IMR-90 (cell line): ENCODE data around the gene ERVW-1. TPM values are rescaled to one million over a fixed set of nuclear protein-coding genes. Genes with fewer than 3 reads are reported as not detected.

ENCODE experiments used
- ATAC-seq: fragments of 200-7000 bp; cut with Tn5 transposase; 2 replicates; pipeline ENCODE4 v1.9.1; 2020; ENCODE audit warnings: low read depth, mild to moderate bottlenecking, moderate library complexity
- BruUV-seq: library from RNA; stranded (reverse); fragments of 400-500 nt; replicated peaks from 2 replicates; lab custom pipeline; 2021; lab: Mats Ljungman, UMichigan
- CTCF ChIA-PET: fragments of 300-600 bp; formaldehyde crosslinking; extraction: SDS; loops from one replicate; lab custom pipeline; 2021; ENCODE audit warnings: antibody characterized with exemption; lab: Yijun Ruan, JAX
- POLR2A ChIA-PET: fragments of 300-600 bp; sonication (Branson Sonifier 250); formaldehyde crosslinking; loops from one replicate; lab custom pipeline; 2022; ENCODE audit warnings: antibody characterized with exemption; ENCODE audit not compliant: unreplicated experiment; lab: Charles Lee
- DNase-seq: peaks from one replicate; pipeline ENCODE4 v3.0.0; 2013
- H2AFZ ChIP-seq: replicated peaks from 2 replicates; pipeline ENCODE3; 2013; ENCODE audit warnings: low read length, mild to moderate bottlenecking; ENCODE audit not compliant: poor library complexity
- H2AK5ac ChIP-seq: 2 replicates; pipeline ENCODE4 v1.6.1; 2013; ENCODE audit warnings: low read depth, low read length, inconsistent platforms
- H2AK9ac ChIP-seq: replicated peaks from 2 replicates; pipeline ENCODE3; 2013; ENCODE audit warnings: mild to moderate bottlenecking, low read depth, low read length, moderate library complexity; ENCODE audit not compliant: poor library complexity
- H2BK120ac ChIP-seq: 2 replicates; pipeline ENCODE4 v1.6.1; 2013; ENCODE audit warnings: low read depth, low read length, inconsistent platforms
- H2BK15ac ChIP-seq: 3 replicates; pipeline ENCODE4 v1.6.1; 2013; ENCODE audit warnings: low read depth, low read length, inconsistent platforms
- H2BK20ac ChIP-seq: 2 replicates; pipeline ENCODE4 v1.6.1; 2013; ENCODE audit warnings: low read depth, mild to moderate bottlenecking, inconsistent platforms, low read length, moderate library complexity
- H2BK5ac ChIP-seq: 2 replicates; pipeline ENCODE4 v1.6.1; 2013; ENCODE audit warnings: mild to moderate bottlenecking, low read depth, low read length, inconsistent platforms; ENCODE audit not compliant: poor library complexity, severe bottlenecking
- H3K14ac ChIP-seq: replicated peaks from 2 replicates; pipeline ENCODE4 v1.6.1; 2013; ENCODE audit warnings: low read depth, low read length, inconsistent platforms
- H3K18ac ChIP-seq: 2 replicates; pipeline ENCODE4 v1.6.1; 2013; ENCODE audit warnings: low read depth, low read length, control low read depth
- H3K23ac ChIP-seq: 2 replicates; pipeline ENCODE4 v1.6.1; 2013; ENCODE audit warnings: low read depth, low read length, inconsistent platforms
- H3K27ac ChIP-seq: 2 replicates; pipeline ENCODE4 v1.5.1; 2013; ENCODE audit warnings: mild to moderate bottlenecking, control low read depth, low read length; ENCODE audit not compliant: insufficient read depth
- H3K27me3 ChIP-seq: 2 replicates; pipeline ENCODE4 v1.6.1; 2013; ENCODE audit warnings: low read length; ENCODE audit not compliant: control insufficient read depth, insufficient read depth
- H3K36me3 ChIP-seq: 2 replicates; pipeline ENCODE4 v1.6.1; 2013; ENCODE audit warnings: low read length, mixed read lengths; ENCODE audit not compliant: control insufficient read depth, insufficient read depth
- H3K4ac ChIP-seq: 2 replicates; pipeline ENCODE4 v1.6.1; 2013; ENCODE audit warnings: low read depth, low read length, inconsistent platforms
- H3K4me1 ChIP-seq: 2 replicates; pipeline ENCODE4 v1.6.1; 2013; ENCODE audit warnings: low read length, mixed read lengths; ENCODE audit not compliant: control insufficient read depth, insufficient read depth
- H3K4me2 ChIP-seq: 2 replicates; pipeline ENCODE4 v1.6.1; 2013; ENCODE audit warnings: low read depth, mild to moderate bottlenecking, control low read depth, low read length, moderate library complexity
- H3K4me3 ChIP-seq: 2 replicates; pipeline ENCODE4 v1.5.1; 2013; ENCODE audit warnings: low read depth, mild to moderate bottlenecking, control low read depth, low read length, moderate library complexity; ENCODE audit not compliant: insufficient read depth
- H3K56ac ChIP-seq: 2 replicates; pipeline ENCODE4 v1.6.1; 2013; ENCODE audit warnings: low read length, inconsistent platforms; ENCODE audit not compliant: insufficient read depth; ENCODE audit errors: extremely low read depth
- H3K79me1 ChIP-seq, 2 experiments: 2 replicates each; pipeline ENCODE4 v1.6.1; 2013; ENCODE audit warnings: low read length in 2 of 2, inconsistent platforms in 1 of 2, low read depth in 1 of 2
- H3K9ac ChIP-seq: 2 replicates; pipeline ENCODE4 v1.6.1; 2013; ENCODE audit warnings: low read depth, low read length, control low read depth
- H3K9me1 ChIP-seq: 2 replicates; pipeline ENCODE4 v1.6.1; 2013; ENCODE audit warnings: low read length, inconsistent platforms; ENCODE audit not compliant: insufficient read depth
- H3K9me3 ChIP-seq: 2 replicates; pipeline ENCODE4 v1.6.1; 2013; ENCODE audit warnings: low read length; ENCODE audit not compliant: control insufficient read depth, insufficient read depth
- H4K20me1 ChIP-seq: 2 replicates; pipeline ENCODE4 v1.6.1; 2013; ENCODE audit warnings: low read length, inconsistent platforms; ENCODE audit not compliant: insufficient read depth
- H4K5ac ChIP-seq: 2 replicates; pipeline ENCODE4 v1.6.1; 2013; ENCODE audit warnings: mild to moderate bottlenecking, low read depth, low read length, control low read depth
- H4K8ac ChIP-seq, 2 experiments: 2 replicates each; pipeline ENCODE4 v1.6.1; 2013; ENCODE audit warnings: low read depth in 2 of 2, low read length in 2 of 2, control low read depth in 1 of 2, inconsistent platforms in 1 of 2
- H4K91ac ChIP-seq: 2 replicates; pipeline ENCODE4 v1.6.1; 2013; ENCODE audit warnings: low read depth, low read length, inconsistent platforms; ENCODE audit not compliant: insufficient read depth
- CEBPB ChIP-seq: IDR thresholded peaks from 2 replicates; pipeline ENCODE4 v1.6.1; 2012; ENCODE audit warnings: low read depth, low read length, improper control_type of control experiment
- CHD1 ChIP-seq: IDR thresholded peaks from 2 replicates; pipeline ENCODE4 v1.6.1; 2012; ENCODE audit warnings: low read depth, low read length, improper control_type of control experiment
- FOS ChIP-seq: fragments of 150-350 bp; IDR thresholded peaks from 2 replicates; pipeline ENCODE4 v1.6.1; 2016; ENCODE audit warnings: low read depth, low read length
- MAFK ChIP-seq: IDR thresholded peaks from 2 replicates; pipeline ENCODE4 v1.6.1; 2012; ENCODE audit warnings: low read depth, low read length, improper control_type of control experiment
- MAZ ChIP-seq: IDR thresholded peaks from 2 replicates; pipeline ENCODE4 v1.6.1; 2012; ENCODE audit warnings: low read depth, mild to moderate bottlenecking, low read length, improper control_type of control experiment, moderate library complexity, borderline replicate concordance
- MXI1 ChIP-seq: IDR thresholded peaks from 2 replicates; pipeline ENCODE4 v1.6.1; 2012; ENCODE audit warnings: low read depth, mild to moderate bottlenecking, low read length, moderate library complexity, borderline replicate concordance
- POLR2A ChIP-seq: IDR thresholded peaks from 2 replicates; pipeline ENCODE4 v1.6.1; 2012; ENCODE audit warnings: mild to moderate bottlenecking, low read depth, low read length
- RAD21 ChIP-seq: IDR thresholded peaks from 2 replicates; pipeline ENCODE4 v1.6.1; 2012; ENCODE audit warnings: low read length, improper control_type of control experiment
- RCOR1 ChIP-seq: IDR thresholded peaks from 2 replicates; pipeline ENCODE4 v1.6.1; 2012; ENCODE audit warnings: mild to moderate bottlenecking, low read length, improper control_type of control experiment; ENCODE audit not compliant: insufficient replicate concordance
- SMC3 ChIP-seq: fragments of 150-350 bp; IDR thresholded peaks from 2 replicates; pipeline ENCODE4 v1.6.1; 2016; ENCODE audit warnings: low read depth, mild to moderate bottlenecking, antibody characterized with exemption, low read length, moderate library complexity
- WGBS, 2 experiments: methylation state at CpG; one replicate each; pipeline versions ENCODE4 v1.1.5 to v1.1.7; 2013; ENCODE audit warnings: missing lambda C conversion rate in 2 of 2; ENCODE audit not compliant: insufficient read length in 1 of 2; ENCODE audit errors: extremely low coverage in 2 of 2; 5-methylcytosine and 5-hydroxymethylcytosine counted together
- dilution Hi-C: fragments of 300-500 bp; cut with HindIII; formaldehyde crosslinking; loops from one replicate; pipeline ENCODE4 v1.14.3; 2018; ENCODE audit warnings: low sequenced_read_pairs; ENCODE audit not compliant: unreplicated experiment
- in situ Hi-C: fragments of 300-500 bp; cut with MboI; formaldehyde crosslinking; loops from 3 replicates; pipeline ENCODE4 v1.14.3; 2019; ENCODE audit warnings: low sequenced_read_pairs, inconsistent platforms, mixed read lengths
- intact Hi-C: fragments of 100-400 bp; cut with micrococcal nuclease; formaldehyde crosslinking; loops from 2 replicates; pipeline ENCODE4 v1.10.0; 2022
- polyA plus RNA-seq, 3 experiments: library from polyadenylated mRNA; depleted of rRNA; stranded (reverse); fragments of >200 nt; gene quantifications; 2 replicates each; pipeline ENCODE4 v1.2.3, GENCODE V29; 2012; ENCODE audit warnings: low replicate concordance in 1 of 3
- total RNA-seq: library from RNA; depleted of rRNA; stranded (reverse); fragments of >200 nt; gene quantifications from 2 replicates; pipeline ENCODE4 v1.2.3, GENCODE V29; 2012
- TF ChIP-seq, protein P1 (sequence below): conservative IDR thresholded peaks from 2 replicates; pipeline ENCODE4 v1.5.1; 2012; ENCODE audit warnings: mild to moderate bottlenecking, low read depth, low read length, improper control_type of control experiment

The ERVW-1 gene
- total and polyA plus RNA-seq, 2 of the 4 experiments (the other 2 are of a cell fraction) = not detected

DNA sequence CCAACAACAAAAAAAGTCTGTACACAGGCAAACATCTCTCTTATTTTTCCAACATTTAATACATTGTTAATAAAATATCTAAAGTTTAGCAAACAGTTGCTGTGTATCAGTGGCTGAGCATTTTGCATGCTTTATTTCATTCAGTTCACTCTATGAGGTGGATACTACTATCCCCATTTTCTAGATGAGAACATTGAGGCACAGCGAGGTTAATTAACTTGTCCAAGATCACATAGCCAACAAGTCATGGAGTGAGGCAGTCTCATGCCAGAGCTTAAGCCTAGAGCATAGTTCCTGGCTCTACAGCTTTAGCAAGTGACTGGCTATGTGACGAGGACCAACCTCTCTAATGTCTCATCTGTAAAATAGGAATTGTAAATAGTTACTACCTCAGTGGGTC, 26.1 kb downstream of the ERVW-1 start:
- H2BK5ac ChIP-seq = no peak overlapping the region
- H3K27ac ChIP-seq = no peak overlapping the region
- no peak overlapping the region for H3K4ac ChIP-seq
- WGBS, 2 experiments = no CpG with 5 or more reads among the region's 2 CpGs
- intact Hi-C loops = no loop called here
- H3K4me1 ChIP-seq = 0 out of 2 replicates have a peak, but pooled peaks cover 2% of the 10 kb centered on the region
- no peak overlapping the region for H2AFZ ChIP-seq
- dilution Hi-C loops = no loop called here
- H2BK15ac ChIP-seq = no peak overlapping the region
- H4K91ac ChIP-seq = no peak overlapping the region
- H3K4me3 ChIP-seq = no peak overlapping the region
- no peak overlapping the region for H2BK120ac ChIP-seq
- H4K5ac ChIP-seq = no peak overlapping the region
- BruUV-seq = no TSS peak
- no peak for ATAC-seq
- no peak overlapping the region for H2AK5ac ChIP-seq
- no peak overlapping the region for H3K18ac ChIP-seq
- ChIA-PET CTCF (interaction anchor here (1.8 kb wide), 1 partner anchor 10 kb away, joined by 5 read pairs; no protein-coding TSS in a partner anchor), POLR2A (no interaction called here)
- peaks cover 24% of the 10 kb centered on the region for H3K36me3 ChIP-seq
- H3K9me1 ChIP-seq = no peaks in the 10 kb centered on the region
- no peak overlapping the region for H3K4me2 ChIP-seq
- no peaks in the 10 kb centered on the region for H3K9me3 ChIP-seq
- H3K23ac ChIP-seq = no peak overlapping the region
- H3K14ac ChIP-seq = no peak overlapping the region
- H3K56ac ChIP-seq = no peak overlapping the region
- no peak overlapping the region for H3K9ac ChIP-seq
- no peak overlapping the region for H4K8ac ChIP-seq
- H2AK9ac ChIP-seq = no peak overlapping the region
- no peak for DNase-seq
- H3K27me3 ChIP-seq = no peaks in the 10 kb centered on the region
- no peak for TF ChIP-seq MAZ
- TF ChIP-seq CEBPB = no peak
- no peak for TF ChIP-seq POLR2A
- TF ChIP-seq, protein P1, sequence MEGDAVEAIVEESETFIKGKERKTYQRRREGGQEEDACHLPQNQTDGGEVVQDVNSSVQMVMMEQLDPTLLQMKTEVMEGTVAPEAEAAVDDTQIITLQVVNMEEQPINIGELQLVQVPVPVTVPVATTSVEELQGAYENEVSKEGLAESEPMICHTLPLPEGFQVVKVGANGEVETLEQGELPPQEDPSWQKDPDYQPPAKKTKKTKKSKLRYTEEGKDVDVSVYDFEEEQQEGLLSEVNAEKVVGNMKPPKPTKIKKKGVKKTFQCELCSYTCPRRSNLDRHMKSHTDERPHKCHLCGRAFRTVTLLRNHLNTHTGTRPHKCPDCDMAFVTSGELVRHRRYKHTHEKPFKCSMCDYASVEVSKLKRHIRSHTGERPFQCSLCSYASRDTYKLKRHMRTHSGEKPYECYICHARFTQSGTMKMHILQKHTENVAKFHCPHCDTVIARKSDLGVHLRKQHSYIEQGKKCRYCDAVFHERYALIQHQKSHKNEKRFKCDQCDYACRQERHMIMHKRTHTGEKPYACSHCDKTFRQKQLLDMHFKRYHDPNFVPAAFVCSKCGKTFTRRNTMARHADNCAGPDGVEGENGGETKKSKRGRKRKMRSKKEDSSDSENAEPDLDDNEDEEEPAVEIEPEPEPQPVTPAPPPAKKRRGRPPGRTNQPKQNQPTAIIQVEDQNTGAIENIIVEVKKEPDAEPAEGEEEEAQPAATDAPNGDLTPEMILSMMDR = no peak
- no peak for TF ChIP-seq FOS
- no peak for TF ChIP-seq RCOR1
- TF ChIP-seq CHD1 = no peak
- no peak for TF ChIP-seq MAFK
- TF ChIP-seq MXI1 = no peak
- TF ChIP-seq RAD21 = no peak
- TF ChIP-seq SMC3 = no peak
- H3K79me1 ChIP-seq = peaks cover 24 to 38% of the 10 kb centered on the region in 2 experiments
- H4K20me1 ChIP-seq = 0 out of 2 replicates have a peak, but pooled peaks cover 2% of the 10 kb centered on the region
- no peak overlapping the region for H2BK20ac ChIP-seq
- in situ Hi-C loops = loop anchor here (10.0 kb wide), 1 partner anchor 567 kb away; the partner anchor contains the start of gene MTERF1
